8988T (cell line): Measurements from ENCODE around the gene AATK.

Source experiments
- DNase-seq: peaks from one replicate; pipeline ENCODE4 v3.0.0; 2011

The AATK gene

GRCh38 chr17:81140018-81140417 is 26.0 kb downstream of the AATK start:
- DNase-seq: no peak

GRCh38 chr17:81139428-81139827 is 26.6 kb downstream of the AATK start:
- no peak for DNase-seq

DNA sequence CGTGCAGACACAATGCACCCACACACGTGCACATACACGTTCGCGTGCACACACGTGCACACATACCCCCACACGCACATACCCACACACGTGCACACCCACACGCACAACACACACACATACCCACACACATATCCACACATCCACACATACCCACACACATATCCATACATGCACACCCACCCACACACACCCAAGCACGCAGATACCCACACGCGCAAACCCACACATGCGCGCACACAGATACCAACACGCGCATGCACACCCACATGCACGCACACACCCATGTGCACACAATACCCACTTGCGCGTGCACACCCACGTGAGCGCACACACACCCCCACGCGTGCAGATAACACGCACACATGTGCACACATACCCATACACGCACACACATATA is 27.5 kb downstream of the AATK start:
- no peak for DNase-seq

DNA sequence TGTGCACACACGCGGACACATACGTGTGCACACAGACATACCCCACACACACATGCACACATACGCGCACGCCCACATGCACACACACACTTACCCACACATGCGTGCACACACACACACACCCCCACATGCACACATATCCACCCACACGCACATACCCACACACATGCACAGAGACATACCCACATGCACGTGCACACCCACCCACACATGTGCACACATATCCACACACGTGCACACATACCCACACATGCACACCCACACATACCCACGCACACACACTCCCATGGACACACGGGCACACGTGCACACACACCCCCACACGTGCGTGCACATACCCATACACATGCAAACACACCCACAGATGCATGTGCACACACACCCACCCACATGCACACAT is 27.9 kb downstream of the AATK start:
- no peak for DNase-seq

- no peak for DNase-seq
Measured at GRCh38 chr17:81137248-81137647, 28.8 kb downstream of the AATK start.

DNA sequence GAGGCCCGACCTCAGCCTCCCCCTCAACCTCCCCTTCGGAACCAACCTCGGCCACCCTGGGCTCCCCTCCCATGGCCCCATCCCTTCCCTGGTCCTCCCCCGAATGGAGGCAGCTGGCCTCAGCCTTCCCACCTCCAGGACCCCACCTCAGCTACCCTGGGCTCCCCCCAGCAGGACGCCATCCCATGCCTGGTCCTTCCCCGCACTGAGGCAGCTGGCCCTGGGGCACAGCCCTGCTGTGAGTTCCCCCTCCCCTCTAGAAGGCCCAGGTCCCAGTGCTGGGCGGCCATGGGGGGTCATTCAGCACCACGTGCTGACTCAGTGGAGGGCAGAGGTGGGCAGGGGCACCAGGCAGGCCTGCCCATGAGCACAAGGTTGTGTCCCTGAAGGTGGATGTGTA is 29.7 kb downstream of the AATK start:
- DNase-seq: no peak

- no peak for DNase-seq
Measured at GRCh38 chr17:81135505-81136278, 30.3 kb downstream of the AATK start.

DNA sequence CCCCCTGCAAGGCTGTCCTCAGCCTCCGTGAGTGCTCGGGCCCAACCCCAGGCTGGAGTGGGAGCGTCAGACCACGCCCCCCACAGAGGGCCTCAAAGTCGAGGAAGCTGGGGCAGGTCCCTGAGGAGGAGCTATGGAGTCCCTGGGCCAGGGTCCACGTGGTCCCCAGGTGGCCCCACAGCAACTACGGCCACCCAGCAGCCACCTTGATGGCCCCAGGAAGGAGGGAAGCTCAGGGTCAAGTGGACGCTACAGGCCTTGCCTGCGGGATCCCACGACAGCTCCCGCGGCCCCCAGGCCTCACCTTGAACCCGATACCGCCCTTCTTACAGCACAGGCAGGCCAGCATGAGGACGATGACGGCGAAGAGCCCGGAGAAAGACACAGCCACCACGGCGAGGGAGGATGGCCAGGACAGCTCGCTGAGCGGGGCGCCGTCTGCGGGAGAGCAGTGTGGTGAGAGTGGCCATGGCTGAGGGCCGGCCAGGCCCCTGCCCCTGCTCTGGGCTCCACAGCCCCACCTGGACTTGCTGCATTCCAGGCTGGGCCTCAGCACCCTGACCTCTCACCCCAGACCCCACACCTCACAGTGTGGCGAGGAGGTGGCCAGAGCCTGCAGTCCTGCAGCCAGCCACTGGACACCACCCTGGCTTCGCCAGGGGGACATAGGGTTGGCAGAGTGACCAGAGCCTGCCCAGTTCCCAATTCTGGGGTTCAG is 31.8 kb downstream of the AATK start:
- DNase-seq: no peak

- DNase-seq: no peak
Measured at GRCh38 chr17:81132770-81133723, 33.0 kb downstream of the AATK start.

- no peak for DNase-seq
Measured at GRCh38 chr17:81132197-81132540, 33.9 kb downstream of the AATK start.

GRCh38 chr17:81131486-81132196 is 34.4 kb downstream of the AATK start:
- DNase-seq: no peak

DNA sequence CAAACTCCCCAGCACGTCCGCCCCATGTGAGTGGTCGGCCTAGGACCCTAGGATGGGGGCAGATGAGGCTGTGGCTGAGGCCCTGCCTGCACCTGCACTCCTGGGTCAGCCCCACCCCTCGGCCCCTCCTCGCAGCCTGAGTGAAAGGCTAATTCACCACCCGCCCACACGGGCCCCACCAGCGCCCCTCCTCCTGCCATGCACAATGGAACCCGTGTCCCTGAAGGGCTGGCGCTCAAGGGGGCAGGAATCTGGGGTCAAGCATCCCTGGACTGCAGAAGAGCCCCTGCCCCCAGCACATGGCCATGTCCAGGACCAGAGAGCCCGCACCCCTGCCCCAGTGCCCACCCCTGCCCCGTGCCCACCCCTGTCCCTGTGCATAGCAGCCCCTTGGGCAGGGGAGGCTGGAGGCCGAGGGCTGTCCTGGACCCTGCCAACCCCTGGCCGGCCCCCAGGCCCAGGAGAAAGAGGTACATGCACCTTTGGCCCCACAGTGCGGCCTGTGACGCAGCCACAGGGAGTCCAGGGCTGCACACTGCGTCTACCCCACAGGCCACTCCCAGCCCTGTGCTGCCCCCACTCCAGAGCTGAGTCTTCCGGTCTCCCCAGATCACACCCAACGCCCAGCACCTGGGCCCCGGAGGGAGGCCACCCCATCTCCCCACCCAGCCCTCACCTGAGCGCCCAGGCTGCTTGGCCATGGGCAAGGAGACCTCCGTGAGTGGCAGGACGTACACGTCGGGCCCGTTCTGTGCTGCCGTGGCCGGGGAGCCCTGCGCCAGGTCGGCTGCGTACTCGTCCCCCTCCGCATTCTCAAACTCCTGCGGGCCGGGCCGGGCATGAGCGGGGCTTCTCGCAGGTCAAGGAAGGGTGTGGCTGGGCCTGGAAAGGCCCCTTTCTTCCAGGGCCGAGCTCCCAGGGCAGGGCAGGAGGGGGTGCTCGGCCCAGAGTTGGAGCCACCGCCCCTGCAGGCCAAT is 35.3 kb downstream of the AATK start:
- no peak for DNase-seq

GRCh38 chr17:81129711-81130367 is 36.2 kb downstream of the AATK start:
- no peak for DNase-seq

DNA sequence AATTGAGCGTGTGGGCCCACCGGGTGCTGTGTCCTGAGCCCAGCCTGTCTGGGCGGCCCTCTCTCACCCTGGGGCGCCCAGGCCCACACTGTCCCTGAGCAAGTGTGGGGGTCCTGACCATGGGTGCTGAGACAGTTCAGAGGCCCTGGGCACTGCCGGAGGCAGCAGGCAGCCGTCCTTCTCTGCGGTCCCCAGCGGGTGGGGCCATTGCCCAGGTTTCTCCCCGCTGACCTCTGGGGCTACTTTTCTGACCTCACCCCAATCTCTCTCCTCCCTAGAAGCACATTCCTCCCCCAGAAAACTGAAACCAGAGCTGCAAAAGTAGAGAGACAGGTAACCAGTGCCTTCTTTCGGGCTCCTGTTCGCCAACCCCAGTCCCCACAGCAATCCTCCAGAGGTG is 36.7 kb downstream of the AATK start:
- no peak for DNase-seq

GRCh38 chr17:81128774-81129173 is 37.2 kb downstream of the AATK start:
- no peak for DNase-seq

GRCh38 chr17:81128338-81128737 is 37.7 kb downstream of the AATK start:
- no peak for DNase-seq

DNA sequence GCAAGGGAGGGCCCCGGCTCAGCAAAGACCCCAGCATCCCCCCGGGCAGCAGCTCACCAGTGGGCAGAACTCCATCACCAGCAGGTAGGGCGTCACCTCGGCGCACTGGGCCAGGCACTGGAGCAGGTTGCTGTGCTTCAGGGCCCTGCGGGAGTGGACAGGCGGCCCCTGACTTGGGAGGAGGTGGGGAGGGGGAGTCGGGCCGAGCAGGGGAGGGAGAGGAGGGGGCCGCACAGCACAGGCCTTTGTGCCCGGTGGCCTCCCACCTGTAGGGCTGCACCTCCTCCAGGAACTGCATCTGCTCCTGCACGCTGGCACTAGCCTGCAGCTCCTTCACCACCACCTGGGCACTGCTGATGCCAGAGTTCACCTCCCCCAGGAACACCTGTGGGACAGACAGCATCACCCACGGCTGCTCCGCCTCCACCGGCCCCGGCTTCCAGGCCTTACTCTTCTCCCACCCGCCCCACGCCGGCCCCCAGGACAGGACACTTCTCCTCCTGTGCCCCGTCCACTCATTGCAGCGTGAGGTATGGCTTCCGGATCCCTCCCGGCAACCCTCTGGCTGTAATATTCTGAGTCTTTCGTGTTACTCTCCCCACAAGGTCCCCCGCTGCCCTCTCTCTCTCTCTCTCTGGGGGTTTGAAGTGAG is 38.4 kb downstream of the AATK start:
- no peak for DNase-seq

- no peak for DNase-seq
Measured at GRCh38 chr17:81127133-81127455, 38.9 kb downstream of the AATK start.

- DNase-seq: no peak
Measured at GRCh38 chr17:81126281-81127132, 39.5 kb downstream of the AATK start.
